ENCODE results near the gene C11orf68.
"Not testable (repeated sequence)": the region's sequence is repeated elsewhere in the genome, so short reads cannot be mapped to it uniquely, and the experiment has no call there.

C11orf68 gene

DNA sequence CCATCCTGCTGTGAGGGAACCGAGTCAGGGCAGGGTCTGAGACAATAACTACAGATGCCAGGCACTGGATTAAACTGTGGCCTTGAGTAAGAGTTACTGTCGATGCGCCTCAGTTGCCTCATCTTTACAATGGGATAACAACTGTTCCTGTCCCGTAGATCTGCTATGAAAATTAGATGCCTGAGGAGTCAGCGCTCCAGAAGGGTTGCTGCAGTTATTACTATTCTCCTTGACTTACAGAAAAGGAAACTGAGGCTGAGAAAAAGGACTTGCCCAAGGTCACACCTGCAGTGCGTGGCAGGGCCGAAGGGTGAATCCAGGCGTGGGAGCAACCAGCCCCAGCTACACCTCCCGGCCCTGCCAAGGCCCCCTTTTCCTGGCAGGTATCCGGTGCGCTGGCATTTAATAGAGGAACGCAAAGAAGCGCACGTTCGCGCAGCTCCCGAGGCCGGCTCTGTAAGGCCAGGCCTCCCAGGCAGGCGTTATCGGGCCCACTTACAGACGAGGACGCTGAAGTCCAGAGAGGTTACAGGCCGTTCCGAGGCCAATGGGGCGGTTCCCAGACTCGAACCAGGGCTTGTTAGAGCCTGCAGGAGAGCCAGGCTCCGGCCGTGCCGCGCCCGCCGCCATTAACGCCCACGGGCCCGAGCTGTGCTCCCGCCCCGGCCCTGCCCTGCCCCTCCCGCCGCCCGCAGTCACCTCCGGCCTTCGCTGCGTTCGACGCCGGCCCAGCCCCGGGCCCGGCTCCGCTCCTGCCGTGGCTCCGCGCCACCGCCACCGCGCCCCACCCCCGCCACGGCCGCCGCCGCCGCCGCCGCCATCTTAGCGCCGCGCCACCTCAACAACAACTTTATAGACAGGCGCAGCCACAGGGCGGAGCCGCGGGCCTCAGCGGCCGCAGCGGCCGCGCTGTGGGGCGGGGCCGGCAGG, at the start of gene C11orf68:
Gene C11orf68 (minus strand): TSS at position 852 of the 930 bp plus-strand sequence. CDS start 31 bp downstream, at position 821.
- peak in 1 of 58 donors; percentile 66 for DNase-seq

DNA sequence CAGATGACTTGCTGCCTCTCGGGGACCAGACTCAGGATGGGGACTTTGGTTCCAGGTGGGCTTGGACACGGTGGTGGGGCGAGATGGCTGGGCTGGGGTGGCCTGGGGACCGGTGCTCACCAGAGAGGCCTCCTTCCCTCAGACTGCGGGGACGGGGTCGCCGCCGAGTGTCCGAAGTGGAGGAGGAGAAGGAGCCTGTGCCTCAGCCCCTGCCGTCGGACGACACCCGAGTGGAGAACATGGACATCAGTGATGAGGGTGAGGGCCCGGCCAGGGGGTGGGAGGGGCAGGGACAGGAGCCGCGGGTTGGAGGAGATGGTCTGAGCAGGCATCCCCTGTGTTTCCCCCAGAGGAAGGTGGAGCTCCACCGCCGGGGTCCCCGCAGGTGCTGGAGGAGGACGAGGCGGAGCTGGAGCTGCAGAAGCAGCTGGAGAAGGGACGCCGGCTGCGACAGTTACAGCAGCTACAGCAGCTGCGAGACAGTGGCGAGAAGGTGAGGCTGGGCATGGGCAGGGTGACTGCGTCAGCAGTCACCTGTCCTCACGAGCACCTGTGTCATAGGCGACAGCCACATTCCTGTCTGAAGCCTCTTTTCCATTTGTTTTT, 48.6 kb upstream of the C11orf68 start:
- DNase-seq = no peak

DNA sequence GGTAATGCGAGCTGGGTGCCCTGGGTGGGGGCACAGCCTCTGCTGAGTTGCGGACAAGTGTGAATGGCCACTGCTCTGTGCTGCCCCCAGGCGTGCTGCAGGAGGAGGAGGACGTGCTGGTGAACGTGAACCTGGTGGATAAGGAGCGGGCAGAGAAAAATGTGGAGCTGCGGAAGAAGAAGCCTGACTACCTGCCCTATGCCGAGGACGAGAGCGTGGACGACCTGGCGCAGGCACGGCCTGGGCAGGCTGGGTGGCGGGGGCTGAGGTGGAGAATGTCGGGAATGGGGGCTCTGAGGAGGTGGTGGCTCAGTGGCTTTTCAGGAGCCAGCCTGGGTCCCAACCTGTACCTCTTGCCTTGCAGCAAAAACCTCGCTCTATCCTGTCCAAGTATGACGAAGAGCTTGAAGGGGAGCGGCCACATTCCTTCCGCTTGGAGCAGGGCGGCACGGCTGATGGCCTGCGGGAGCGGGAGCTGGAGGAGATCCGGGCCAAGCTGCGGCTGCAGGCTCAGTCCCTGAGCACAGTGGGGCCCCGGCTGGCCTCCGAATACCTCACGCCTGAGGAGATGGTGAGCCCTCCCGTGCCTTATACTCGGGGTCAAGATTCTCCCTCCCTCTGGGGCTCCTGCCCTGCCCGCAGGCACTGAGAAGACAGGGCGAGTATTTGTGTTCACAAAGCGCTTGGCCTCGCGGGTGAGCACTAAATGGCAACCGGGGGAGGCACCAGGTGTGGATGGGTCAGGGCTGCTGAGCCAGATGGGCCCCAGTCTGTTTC, 47.3 kb upstream of the C11orf68 start:
- no peak for DNase-seq

DNA sequence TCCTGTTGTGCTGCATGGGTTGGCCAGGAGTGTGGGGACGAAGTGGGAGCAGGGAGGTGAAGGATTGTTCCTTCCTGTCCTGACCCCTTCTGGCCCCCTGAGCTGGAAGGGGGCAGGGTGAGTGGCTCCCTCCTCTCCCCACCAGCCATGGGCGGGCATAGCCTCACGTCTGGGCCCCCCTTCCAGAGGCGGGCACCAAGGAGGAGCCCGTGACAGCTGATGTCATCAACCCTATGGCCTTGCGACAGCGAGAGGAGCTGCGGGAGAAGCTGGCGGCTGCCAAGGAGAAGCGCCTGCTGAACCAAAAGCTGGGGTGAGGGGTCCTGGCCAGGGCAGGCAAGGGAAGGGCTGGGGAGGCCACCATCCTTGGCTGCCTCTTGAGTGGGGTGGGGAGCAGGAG, 46.0 kb upstream of the C11orf68 start:
- DNase-seq = no peak

DNA sequence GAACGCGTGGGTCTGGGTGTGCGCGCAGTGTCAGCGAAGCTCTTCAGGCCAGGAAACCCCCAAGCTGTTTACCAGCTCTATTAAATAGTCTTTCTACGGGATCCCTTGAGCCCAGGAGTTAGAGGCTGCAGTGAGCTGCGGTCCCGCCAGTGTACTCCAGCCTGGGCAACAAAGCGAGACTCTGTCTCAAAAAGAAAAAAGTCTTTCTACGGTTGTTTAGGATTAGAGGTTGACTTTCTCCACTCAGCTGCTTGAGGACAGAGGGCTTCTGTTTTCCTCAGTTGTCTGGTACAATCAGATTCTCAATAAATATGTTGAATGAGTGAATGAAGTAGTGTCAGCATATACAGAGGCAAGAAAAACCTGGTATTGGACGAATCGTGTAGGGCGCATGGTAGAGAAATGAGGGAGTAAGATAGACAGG, 43.3 kb upstream of the C11orf68 start:
- DNase-seq = no peak

DNA sequence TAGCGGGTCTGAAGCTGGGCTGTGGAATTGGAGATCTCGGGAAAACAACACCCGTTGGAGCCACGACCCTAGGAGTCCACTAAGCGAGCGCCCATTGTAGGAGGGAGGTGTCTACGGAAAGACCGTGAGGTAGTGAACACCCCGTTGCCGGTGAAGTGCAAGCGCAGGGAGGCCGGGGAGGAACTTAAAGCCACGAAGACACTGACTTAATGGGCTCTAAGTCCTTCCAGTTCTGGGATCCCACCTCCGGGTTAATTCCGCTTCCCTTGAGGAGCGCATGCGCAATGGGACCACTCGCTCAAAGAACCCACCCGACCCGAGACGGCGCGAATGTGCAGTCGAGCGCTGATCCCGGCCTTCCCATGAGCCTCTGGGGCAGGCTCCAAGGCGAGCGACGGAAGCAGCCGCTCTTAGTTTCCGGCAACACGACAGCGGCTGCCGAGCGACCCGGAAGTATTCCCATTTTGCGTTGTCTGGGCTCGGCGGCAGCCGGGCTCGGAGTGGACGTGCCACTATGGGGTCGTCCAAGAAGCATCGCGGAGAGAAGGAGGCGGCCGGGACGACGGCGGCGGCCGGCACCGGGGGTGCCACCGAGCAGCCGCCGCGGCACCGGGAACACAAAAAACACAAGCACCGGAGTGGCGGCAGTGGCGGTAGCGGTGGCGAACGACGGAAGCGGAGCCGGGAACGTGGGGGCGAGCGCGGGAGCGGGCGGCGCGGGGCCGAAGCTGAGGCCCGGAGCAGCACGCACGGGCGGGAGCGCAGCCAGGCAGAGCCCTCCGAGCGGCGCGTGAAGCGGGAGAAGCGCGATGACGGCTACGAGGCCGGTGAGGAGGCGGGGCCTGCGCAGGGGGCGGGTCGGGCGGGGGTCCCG, 42.6 kb upstream of the C11orf68 start, which contains the start of gene SART1:
Gene SART1 (plus strand): TSS at position 468 of the 874 bp plus-strand sequence. CDS start 47 bp downstream, at position 515.
- DNase-seq = peak; percentile 84 to 99 (median 96)

DNA sequence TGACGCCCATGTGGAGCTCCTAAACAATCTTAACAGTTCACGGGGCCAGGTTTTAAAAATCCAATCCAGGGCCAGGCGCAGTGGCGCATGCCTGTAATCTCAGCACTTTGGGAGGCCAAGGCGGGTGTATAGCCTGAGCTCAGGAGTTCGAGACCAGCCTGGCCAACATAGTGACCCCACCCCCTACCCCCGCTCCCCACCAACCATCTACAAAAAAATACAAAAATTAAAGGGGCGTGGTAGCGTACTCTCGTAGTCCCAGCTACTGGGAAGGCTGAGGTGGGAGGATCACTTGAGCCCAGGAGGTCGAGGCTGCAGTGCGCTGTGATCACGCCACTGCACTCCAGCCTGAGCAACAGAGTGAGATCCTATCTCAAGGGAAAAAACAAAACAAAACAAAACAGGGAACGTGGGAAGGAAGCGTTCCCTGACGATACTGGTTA, 42.0 kb upstream of the C11orf68 start:
- DNase-seq = no peak

DNA sequence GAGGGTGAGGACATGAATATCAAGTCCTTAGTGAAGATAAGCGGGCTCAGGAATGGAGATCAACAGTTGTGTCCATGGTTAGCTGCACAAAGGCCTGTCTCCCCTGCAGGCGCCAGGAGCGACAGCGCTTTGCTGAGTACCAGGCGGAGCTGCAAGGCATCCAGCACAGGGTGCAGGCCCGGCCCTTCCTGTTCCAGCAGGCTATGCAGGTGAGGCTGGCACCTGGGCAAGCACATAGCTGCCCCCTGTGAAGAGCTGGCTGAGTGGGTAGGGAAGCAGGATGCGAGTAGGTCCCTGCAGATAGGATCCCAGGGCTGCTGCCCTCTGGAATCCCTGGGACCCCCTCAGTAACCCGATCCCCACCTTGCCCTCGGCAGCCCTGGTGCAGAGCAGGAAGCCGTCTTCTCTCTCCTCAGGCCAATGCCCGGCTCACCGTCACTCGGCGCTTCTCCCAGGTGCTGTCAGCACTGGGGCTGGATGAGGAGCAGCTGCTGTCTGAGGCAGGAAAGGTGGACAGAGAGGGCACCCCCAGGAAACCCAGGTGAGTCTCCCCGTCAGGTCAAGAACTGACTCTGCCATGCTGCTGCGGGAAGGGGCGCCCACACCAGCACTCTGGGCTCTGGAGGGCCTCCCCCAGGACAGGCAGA, 40.0 kb upstream of the C11orf68 start:
- no peak for DNase-seq

DNA sequence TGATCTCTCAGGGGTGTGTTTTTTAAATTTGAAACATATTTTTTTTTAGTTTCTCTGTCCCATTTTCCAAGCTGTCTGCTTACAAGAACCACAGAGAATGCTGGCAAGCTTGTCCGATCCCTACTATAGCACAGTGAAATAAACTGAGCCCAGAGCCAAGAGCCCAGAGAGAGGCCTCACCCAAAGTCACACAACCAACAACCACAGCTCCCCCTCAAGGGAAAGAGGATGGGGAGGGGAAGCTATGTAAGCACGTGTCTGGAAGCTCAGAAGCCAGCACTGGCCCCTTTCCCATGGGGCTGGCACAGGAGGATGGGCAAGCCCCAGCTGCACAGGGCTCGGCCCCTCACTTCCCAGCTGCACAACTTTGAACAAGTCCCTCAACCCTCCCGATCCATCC, 39.4 kb upstream of the C11orf68 start:
- no peak for DNase-seq

DNA sequence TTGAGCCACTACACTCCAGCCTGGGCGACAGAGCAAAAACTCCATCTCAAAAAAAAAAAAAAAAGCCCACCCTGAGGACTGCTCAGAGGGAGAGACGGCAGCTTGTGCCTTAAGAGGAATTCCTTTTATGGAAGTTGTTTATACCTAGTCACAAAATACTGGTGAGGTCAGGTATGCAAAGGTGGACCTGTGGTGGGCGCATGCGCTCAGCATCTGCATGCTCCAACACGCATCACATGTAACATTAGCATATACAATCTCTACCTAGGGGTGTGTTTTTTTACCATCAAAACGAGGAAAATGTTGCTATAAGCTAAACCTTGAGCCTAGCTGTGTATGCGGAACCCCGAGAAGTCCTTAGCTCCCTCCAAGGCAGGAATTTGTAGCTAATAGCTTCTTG, 35.9 kb upstream of the C11orf68 start:
- DNase-seq = no peak

DNA sequence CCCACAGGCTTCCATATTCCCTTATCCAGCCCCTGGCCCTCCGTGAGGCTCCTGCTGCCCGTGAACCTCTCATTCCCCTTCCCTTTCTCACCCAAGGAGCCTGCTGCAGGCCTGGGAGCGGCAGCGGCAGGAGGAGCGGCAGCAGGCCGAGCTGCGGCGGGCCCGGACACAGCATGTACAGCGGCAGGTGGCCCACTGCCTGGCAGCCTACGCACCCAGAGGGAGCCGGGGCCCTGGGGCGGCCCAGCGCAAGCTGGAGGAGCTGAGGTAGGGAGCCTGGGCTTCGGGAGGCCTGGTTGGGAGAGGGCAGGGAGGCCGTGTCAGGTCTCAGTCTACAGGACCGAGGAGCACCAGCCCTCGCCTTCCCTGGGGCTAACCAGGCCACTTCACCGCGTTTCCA, 34.6 kb upstream of the C11orf68 start:
- DNase-seq = no peak

DNA sequence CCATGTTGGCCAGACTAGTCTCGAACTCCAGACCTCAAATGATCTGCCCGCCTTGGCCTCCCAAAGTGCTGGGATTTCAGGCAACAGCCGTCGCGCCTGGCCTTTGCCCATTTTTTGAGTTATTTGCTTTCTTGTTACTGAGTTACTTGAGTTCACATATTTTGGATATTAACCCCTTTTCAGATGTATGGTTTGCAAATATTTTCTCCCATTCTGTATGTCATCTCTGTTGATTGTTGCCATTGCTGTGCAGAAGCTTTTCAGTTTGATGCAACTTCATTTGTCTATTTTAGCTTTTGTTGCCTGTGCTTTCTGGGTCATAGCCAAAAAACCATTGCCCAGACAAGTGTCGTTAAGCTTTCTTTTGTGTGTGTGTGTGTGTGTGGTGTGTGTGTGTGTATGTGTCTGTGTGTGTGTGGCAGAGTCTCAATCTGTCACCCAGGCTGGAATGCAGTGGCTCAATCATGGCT, 33.2 kb upstream of the C11orf68 start:
- DNase-seq = no peak

DNA sequence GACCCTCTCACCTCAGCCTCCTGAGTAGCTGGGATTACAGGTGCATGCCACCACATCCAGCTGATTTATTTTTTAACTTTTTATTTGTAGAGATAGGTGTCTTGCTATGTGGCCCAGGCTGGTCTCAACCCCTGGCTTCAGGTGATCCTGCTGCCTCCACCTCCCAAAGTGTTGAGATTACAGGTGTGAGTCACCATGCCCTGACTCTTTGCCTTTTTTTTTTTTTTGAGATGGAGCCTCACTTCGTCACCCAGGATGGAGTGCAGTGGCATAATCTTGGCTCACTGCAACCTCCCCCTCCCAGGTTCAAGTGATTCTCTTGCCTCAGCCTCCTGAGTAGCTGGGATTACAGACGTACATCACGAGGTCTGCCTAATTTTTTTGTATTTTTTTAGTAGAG, 32.8 kb upstream of the C11orf68 start:
- DNase-seq = not testable (repeated sequence)

DNA sequence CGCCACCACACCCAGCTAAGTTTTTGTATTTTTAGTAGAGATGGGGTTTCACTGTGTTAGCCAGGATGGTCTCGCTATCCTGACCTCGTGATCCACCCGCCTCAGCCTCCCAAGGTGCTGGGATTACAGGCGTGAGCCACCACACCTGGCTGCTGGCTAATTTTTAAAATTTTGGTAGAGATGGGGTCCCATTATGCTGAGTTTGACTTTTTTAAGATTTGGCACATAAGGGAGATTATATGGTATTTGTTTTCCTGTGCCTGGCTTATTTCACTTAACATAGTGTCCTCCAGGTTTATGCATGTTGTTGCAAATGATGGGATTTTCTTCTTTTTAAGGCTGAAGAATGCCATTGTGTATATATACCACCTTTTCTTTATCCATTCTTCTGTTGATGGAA, 31.8 kb upstream of the C11orf68 start:
- DNase-seq = not testable (repeated sequence)

DNA sequence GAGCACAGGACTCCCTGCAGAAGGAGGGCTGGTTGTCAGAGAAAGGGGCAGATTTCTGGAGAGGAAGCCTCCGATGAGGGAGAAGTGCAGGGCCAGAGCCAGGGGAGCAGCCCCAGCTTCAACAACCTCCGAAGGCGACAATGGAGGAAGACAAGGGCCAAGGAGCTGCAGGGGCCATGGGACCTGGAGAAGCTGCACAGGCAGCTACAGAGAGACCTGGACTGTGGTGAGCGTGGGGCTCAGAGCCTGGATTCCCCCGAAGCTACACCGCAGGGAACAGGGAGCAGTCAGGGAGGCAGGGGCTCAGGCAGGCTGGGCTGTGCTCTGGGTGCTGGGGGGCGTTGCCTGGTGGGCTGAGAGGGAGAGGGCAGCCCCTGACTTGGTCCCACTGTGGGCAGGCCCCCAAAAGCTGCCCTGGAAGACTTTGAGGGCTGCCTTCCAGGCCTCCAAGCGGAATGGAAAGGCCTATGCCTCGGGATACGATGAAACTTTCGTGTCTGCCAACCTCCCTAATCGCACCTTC, 28.8 kb upstream of the C11orf68 start:
- DNase-seq = no peak

DNA sequence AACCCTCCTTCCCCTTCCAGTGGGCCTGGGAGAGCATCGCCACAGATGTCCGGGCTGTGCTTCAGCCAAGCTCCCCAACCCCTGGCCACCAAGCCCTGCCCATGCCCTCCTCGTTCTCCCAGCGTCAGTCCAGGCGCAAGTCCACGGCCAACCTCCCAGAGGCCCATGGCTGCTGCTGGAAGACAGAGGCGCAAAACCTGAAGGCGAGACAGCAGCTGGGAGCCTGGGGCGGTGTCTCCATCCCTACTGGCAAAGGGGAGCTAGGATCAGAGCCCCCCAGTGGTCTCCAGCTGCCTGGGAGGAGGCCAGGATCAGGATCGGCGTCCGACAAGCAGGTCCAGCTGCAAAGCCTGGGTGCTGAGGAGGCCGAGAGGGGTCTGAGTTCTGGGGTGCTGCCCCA, 28.3 kb upstream of the C11orf68 start:
- no peak for DNase-seq

DNA sequence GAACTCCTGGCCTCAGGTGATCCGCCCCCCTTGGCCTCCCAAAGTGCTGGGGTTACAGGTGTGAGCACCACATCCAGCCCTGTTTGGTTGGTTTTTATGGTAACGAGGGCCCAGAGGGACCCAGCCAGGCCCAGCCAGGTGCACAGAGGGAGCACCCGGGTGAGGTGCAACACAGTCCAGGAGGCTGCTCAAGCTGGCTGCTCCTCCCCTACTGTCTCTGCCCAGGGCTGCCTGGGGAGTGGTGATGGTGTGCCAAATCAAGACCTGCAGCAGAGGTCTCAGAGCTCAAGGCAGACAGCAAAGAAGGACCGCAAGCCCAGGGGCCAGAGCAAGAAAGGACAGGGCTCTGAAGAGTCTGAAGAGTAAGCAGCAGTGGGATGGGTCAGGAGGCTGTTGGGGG, 27.8 kb upstream of the C11orf68 start:
- no peak for DNase-seq

DNA sequence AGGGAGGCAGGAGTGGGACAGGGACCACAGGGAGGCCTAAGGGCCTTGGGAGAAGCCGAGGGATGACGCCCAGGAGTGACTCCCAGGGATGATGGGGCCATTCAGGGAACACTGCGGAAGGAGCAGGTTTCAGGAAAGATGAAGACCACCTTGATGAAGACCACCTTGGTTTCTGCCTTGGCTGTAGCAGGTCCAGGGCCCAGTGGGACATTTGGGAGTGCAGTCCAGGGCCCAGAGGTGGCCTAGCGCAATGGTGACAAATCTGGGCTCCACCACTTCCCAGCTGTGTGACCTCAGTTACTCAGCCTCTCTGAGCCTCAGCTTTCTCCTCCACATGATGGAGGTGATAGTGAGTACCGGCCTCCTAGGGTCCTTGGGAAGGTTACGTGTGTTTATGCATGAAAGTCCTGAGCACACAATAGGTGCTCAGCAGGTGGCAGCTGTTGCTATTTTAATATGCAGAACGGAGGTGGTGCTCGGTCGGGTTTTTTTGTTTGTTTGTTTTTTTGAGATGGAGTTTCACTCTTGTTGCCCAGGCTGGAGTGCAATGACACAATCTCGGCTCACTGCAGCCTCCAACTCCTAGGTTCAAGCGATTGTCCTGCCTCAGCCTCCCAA, 27.2 kb upstream of the C11orf68 start:
- no peak for DNase-seq

DNA sequence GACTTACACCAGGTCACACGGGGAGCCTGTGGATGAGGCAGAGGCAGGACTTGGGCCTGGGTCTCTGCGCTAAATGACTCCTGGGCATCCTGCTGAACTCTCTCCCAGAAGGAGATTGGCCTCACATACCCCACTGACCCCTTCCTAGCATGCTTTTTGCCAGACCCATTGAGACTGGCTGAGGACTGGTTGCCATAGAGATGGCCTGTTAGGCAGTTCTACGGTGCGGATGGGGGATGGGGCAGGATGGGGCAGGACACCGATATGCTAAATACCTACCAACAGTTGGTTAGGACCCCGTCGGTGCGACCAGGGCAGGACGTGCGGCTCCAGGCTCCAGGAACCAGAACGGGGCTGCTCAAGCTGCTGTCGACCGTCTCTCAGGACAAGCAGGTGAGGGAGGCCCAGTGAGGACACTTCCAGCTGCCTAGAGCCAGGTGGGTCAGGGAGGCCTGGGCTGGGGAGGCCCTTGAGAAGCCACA, 26.6 kb upstream of the C11orf68 start, which contains the start of gene TSGA10IP:
Gene TSGA10IP (plus strand): TSS at position 51 of the 482 bp plus-strand sequence. CDS start 196 bp downstream, at position 247.
- DNase-seq = no peak

Measured in anterior cingulate cortex (tissue), 58 donors.